ENCODE measurements around the gene AICDA.
"Not testable (repeated sequence)": the region's sequence is repeated elsewhere in the genome, so short reads cannot be mapped to it uniquely, and the experiment has no call there.

AICDA gene

DNA sequence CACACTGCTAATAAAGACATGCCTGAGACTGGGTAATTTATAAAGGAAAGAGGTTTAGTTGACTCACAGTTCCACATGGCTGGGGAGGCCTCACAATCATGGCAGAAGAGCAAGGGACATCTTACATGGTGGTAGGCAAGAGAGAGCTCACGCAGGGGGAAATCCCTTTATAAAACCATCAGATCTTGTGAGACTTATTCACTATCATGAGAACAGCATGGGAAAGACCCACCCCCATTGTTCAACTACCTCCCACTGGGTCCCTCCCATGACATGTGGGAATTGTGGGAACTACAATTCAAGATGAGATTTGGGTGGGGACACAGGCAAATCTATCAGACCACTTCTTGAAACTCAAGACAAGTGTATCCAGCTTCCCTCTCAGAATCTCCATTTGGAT is 1.2 kb upstream of the AICDA start:
- not testable (repeated sequence) for DNase-seq

DNA sequence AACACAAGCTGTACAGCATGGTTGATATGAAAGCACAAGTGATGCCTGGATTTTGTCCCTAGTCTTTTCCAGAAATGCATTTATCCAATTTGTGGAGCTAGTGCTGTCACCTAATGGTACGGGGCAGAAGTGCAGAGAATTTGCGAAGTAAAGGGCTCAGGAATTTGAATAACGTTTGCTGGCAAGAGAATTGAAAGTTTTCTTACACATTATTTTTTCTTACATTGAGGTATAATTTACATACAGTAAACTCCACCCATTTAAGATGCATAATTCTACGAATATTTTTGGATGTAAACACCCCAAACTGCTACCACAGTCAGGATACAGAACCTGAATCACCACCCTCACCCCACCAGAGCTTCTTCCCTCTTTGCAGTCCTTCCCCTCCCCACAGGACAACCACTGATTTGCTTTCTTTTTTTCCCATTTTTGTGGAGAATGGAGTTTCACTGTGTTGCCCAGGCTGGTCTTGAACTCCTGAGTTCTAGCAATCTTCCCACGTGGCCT is 3.5 kb downstream of the AICDA start:
- DNase-seq: peak in 11 of 58 donors; percentile 2 to 29 (median 4)

DNA sequence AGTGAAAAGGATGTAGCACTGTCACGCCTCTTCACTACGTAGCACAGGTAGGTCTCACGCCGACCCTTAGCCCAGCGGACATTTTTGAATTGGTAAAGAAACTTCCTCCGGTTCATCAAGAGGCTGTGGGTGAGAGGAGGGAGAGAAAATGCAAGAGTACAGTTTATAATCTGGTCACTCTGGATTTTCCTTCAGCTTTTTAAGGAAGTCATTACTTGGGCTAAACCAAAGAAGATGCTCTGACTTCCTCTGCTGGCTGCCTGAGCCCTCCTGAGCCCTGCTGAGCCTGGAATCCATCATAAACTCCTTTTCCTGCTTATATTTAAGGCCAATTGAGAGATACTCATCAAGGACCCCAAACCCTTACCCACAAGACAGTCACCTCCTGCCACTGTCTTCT is 5.8 kb downstream of the AICDA start:
- no peak for DNase-seq

DNA sequence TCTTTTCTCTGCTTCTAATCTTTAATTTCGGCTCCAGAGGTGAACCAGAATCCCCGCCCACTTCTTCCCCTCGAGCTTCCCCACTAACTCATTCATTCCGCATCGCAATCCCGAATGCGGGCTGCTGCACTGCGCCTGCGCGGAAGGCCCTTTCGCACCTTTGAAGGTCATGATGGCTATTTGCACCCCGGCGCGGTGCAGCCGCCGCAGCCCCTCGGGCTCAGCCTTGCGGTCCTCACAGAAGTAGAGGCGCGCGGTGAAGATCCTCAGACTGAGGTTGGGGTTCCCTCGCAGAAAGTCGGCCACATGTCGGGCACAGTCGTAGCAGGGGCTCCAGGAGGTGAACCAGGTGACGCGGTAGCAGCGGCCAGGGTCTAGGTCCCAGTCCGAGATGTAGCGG is 7.6 kb downstream of the AICDA start:
- DNase-seq: no peak

DNA sequence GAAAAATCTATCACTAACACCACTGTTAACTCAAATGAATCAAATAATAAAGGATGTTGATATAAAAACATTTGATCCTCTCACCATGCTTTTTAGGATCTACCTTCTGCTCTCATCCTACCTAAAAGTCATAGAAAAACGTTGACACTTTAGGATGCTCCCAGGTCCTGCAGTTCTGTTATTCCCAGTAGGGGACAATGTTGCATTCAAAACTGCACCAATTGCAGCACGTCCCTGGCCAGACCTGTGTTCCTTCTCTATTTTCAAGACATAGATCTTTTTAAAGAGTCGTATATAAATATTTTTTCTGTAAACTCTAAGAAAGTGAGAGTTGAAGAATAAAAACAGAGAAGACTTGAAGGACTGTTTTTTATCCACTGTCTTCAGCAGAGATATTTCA is 8.8 kb downstream of the AICDA start:
- DNase-seq: no peak

DNA sequence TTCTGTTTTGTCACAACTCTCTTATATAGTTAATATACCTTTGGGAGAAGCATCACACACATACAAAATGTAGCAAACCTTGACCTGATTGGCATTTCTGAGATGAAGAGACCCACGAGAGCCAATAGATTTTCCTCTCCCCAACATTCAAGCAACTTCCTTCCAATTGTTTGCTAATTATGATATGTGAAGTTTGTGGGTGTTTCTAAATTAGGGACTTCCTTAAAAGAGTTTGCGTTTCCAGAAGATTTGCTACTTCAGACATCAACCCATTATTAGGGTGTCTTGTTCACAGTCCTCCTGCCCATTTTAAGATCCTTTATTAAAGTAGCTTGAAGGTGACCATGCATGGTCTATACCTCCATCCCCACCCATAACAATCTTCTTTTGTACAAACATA is 9.4 kb downstream of the AICDA start:
- DNase-seq: no peak

DNA sequence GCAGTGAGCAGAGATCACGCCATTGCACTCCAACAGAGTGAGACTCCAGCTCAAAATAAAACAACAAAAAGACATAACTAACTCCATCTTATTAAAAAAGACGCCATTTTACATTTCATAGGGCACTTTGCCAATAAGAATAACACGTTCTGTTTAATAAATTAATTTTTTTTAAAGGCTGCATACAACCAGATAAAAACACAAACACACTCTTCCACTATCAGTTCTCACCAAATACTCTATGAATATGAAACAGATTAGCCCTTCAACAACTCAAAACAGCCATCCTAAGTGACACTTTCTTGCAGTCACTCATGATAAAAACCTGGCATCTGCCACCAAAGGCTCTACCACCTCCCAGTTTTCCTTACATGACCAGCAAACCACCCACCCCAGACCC is 16.1 kb downstream of the AICDA start:
- DNase-seq: no peak

DNA sequence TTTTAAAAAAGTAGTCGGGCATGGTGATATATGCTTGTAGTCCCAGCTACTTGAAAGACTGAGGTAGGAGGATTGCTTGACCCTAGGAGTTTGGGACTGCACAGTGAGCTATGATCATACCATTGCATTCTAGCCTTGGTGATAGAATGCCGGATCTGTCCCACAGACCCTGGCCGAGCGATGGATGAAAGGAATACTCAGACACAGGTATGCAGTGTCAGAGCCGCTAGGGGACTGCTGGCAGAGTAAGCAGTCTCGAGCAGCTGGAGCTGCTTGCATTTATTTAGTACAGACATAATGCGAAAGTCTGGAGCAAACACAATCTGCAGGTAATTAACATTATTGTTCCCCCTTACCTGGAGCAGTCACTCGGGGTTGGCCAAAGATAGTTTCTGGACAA is 18.6 kb downstream of the AICDA start:
- no peak for DNase-seq

DNA sequence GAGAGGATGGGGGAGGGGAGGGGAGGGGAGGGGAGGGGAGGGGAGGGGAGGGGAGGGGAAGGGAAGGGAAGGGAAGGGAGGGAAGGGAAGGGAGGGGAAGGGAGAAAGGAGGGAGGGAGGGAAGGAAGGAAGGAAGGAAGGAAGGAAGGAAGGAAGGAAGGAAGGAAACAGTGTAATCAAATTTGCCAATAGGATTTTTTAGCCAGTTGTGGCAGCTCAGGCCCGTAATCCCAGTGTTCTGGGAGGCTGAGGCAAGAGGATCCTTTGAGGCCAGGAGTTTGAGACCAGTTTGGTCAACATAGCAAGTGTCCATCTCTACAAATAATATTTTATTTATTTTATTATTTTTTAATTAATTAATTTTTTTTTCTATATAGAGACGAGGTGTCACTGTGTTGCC is 19.4 kb downstream of the AICDA start:
- no peak for DNase-seq

DNA sequence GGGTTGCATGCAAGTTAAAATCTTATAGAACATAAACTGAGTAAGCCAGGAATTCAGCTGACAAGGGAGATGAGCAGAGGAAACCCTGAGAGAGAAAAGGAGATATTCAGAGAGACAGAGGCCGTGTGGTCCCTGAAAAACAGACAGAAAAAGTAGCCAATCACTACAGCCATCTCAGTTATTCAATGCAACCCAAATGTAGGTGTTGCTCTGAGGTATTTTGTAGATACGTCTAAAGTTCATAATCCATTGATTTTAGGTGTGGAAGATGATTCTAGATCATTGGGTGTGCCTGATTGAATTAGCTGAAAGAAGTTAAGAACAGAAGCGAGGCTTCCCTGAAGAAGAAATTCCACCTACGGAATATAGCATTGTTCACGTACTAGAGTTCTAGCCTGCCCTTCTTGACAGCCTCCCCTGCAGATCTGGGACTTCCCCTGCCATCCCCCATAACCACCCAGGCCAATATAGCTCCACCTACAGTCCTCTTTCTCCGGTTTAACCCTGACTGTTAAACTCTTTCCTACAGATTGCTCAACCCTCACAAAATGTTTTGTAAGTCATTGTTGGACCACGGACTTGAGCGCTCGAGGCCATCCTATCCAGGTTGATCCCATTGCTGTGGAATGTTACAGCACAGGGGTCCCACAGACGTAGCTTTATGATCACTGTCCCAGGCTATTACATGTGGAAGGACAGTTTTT is 21.7 kb downstream of the AICDA start:
- no peak for DNase-seq

DNA sequence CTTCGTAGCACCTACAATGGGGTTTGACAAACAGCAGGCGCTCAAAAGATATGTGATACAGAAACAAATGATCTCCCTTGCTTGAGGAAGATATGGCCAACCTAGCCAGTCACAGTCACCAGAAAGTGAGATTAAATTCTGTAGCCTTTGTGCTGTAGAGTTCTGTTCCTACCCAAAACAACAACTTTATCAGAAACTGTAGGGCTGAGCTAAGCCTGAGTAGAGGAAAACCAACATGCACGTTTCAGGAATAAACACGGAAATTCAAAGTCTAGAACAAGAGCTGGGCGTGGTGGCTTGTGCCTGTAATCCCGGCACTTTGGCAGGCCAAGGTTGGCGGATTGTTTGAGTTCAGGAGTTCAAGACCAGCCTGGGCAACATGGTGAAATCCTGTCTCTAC is 23.0 kb downstream of the AICDA start:
- DNase-seq: no peak

DNA sequence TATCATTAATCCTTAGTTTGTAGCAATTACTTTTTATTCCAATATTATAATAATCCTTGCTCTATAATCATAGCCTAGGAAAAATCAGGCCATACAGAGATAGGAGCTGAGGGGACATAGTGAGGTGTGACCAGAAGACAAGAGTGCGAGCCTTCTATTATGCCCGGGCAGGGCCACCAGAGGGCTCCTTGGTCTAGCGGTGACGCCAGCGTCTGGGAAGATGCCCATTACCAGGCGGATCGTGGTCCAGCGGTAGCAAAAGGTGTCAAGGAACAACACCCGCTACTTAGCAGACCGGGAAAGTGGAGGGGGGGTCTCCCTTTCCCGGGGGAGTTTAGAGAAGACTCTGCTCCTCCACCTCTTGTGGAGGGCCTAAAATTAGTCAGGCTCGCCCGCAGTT is 28.2 kb downstream of the AICDA start:
- DNase-seq: not testable (repeated sequence)

DNA sequence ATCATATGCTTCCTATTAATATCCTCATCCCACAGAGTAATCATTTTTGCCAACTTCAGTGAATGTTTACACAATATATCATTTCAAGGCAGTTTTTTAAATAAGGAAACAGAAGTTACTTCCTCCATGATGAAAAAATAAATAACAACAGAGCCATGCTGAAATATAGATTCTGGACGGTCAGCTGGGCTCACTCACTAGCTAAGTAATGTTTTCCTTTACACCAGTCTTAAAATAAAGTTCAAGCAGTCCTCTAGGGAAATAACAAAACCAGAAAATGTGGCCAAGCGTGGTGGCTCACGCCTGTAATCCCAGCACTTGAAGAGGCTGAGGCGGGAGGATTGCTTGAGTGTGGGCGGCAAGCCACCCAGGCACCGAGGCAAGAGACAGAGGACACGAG is 28.7 kb downstream of the AICDA start:
- peak in 19 of 58 donors; percentile 1 to 39 (median 15) for DNase-seq

DNA sequence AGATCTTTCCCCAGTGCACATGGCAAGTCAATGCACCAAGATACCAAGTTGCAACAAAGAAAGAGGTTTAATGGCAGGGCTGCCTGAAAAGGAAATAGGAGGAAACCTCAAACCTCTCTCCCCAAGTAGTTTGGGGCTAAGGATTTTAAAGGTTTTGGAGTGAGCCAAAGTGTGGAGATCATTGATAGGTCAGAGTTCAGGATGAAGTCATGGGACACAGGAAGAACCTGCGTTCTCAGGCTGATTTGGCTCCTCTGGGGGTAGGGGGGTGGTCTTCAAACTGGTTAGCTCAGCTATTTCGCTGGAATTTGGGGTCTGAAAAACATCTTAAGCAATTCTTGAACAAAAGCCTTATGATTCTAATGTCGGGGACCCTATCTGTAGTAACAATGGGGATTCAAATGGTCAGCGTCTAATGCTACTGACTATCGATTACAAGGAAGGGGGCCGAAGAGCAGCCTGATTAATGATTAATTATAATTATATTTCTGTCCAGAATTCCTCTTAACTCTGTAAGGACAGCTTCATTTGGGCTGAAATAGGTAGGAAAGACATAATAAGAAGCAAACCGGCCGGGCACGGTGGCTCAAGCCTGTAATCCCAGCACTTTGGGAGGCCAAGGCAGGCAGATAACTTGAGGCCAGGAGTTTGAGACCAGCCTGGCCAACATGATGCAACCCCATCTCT is 31.4 kb downstream of the AICDA start:
- no peak for DNase-seq

DNA sequence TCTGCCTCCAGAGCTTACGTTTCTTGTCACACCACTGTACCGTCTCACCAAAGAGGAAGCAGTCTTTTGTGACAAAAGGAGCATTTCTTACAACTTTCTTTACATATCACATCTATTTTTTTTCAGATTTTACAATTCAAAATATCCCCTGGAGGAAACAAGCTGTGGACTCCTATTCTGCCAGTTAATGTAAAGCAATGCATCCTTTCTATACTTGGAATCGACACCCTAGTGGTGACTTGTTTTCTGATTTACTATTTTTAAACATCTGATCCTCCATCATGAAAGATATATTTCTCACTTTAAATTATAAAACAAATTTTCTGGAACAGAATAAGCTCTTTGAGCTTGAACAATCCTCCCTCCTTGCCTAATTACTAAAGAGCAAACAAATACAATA is 34.8 kb downstream of the AICDA start:
- no peak for DNase-seq

DNA sequence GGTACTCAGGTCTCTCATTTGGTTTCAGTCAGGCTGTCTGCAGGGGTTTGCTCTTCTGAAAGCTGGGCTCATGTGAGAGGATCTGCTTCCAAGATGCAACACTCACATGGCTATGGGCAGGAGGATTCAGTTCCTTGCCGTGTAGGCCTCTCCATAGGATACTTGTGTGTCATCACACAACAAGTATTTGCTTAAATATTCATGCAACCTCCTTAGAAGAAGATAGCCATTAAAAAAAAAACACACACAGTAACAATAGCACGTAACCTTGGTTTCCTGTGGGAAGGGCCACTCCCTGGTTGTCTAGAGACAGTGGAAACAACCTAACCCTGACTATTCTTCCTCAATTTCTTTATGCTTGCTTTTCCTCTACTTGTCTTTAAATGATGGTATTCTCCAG is 40.2 kb downstream of the AICDA start:
- no peak for DNase-seq

DNA sequence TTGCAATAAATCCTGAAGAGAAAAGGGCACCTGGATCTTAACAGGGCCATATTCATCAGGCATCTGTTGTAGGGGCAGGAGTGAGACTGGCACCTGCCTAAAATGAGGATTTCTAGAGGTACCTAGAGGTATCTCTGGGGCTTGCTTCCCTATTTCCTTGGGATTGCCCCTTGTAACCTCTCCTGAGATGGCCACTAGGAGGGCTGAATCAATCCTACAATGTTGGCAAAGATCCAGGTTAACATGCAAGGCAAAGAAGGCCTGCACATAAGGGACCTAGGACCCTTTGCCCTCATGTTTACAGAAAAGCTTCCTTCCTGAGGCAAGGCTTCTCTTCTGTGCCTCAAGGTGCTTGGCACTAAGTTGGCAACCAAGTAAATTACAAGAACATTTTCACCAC is 46.1 kb downstream of the AICDA start:
- no peak for DNase-seq

DNA sequence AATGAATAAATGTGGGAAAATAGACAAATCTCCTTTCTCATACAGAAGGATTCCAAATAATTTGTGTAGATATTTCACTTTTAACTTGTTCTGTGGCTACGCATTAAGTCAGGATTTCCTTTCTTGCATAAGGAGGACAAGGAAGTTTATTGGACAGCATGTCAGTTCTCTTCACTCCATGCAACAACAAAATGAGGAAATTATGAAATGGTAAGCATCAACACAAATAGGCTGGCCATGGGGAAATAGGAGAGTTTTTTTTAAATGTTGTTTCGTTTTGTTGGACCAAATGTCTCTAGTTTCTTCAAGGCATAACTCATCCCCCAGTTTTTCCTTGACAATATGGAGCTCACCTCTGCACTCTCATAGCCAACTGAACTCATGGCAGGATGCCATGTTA is 46.6 kb downstream of the AICDA start:
- not testable (repeated sequence) for DNase-seq

DNA sequence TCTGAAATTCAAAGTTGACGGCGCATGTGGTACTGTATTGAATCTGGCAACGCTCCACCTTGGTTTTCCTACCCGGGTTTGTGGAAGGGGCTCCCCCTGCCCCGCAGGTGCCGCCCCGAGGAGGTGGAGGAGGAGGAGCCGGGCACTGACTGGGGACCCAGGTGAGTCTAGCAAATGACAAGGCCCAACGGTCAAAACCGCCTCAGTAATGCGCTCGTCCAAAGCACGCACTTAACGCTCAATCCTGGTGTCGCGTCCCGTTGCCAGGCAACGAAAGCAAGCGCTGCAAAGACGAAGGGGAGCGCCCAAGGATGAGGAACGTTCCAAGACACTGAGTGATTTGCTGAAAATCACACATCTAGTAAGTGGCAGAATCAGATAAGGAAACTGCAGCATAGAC is 48.0 kb downstream of the AICDA start:
- DNase-seq: peak in 3 of 58 donors; percentile 0 to 10 (median 1)

DNA sequence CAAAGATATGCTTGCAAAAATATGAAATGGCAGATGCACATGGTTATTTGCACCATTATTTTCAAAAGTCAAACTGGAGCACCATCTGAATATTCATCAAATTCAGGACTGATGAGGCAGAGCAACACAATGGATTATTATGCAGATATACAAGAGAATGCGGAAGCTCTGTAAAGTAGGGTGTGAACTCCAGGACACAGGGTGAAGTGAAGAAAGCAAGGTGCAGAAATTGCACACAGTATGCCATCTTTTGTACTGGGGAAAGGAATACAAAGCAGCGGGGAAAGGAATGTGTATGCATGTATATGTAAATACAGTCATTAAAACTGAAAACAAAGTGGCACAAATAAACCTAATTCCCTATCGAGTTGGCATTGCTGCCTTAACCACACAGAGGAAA is 49.3 kb downstream of the AICDA start:
- no peak for DNase-seq

DNA sequence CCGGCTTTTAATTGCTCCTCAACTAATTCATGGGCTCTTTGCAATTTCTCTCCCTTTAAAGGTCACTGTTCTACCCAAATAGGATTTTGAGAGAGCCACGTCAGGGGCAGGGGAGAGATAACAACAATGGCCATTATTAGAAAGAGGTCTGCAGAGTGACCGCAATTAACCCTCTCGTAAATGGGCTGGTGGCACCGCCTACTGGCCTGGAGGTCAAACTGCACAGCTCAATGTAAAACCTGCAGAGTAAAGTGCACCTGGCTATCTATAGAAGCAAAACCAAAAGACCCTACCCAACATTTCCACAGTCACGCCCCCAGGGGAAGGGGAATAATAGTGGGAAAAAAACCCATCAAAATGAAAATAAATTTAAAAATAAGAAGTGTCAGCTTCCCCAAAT is 50.3 kb downstream of the AICDA start:
- no peak for DNase-seq

DNA sequence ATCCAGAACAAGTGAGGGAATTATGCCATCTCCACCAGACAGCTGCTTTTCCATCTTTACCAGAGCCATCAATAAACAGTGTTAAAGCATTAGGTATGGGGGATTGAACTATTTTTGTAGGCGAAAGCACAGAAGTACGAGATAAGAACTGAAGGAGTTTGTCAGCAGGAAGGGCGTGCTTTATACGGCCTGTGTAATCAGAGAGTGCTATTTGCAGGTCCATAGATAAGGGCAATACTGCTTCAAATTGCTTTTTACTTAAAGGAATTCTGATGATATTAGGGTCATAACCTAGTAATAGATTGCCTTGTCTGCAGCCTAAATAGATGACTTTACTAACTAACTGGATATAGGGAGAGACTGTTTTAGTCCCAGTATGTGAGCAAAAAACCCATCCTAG is 51.6 kb downstream of the AICDA start:
- DNase-seq: no peak

DNA sequence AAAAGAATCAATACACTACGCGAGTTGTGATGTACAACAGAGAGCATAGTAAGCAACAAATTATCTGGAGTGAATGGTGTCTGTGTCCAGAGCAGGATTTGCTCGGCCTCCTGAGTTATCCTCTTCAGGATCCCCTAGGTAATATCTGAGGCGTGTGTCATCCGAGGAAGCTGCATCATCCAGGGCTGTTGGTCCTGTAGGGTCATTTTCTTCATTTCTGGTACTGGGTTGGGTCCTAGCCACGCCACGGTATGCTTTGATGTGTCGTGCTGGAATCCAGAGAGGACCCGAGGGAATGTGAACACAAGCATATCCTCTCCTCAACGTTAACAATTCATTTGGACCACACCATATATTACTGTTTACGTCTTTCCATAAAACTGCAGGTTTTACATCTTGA is 53.0 kb downstream of the AICDA start:
- DNase-seq: no peak

Data from anterior cingulate cortex (tissue), 58 donors.